SK-N-MC (cell line): ENCODE results near the gene STK32B.
"Not testable (repeated sequence)": the region's sequence is repeated elsewhere in the genome, so short reads cannot be mapped to it uniquely, and the experiment has no call there.

ENCODE experiments used
- DNase-seq: peaks from one replicate; pipeline ENCODE4 v3.0.0-alpha.2; 2011; ENCODE audit warnings: low read depth, low spot score
- H3K27ac ChIP-seq: fragments of 200-600 bp; sonication (generic); 2 replicates; pipeline ENCODE4 v1.5.1; 2016; ENCODE audit warnings: mixed run types
- H3K36me3 ChIP-seq: fragments of 200-600 bp; sonication (generic); 2 replicates; pipeline ENCODE4 v1.6.1; 2017; ENCODE audit warnings: antibody characterized with exemption, low read length, mixed read lengths; ENCODE audit not compliant: insufficient read depth
- H3K4me3 ChIP-seq: fragments of 200-600 bp; sonication (generic); 2 replicates; pipeline ENCODE4 v1.5.1; 2016
- H3K9ac ChIP-seq: fragments of 200-600 bp; sonication (generic); 2 replicates; pipeline ENCODE4 v1.8.0; 2017; ENCODE audit warnings: mixed run types, mixed read lengths; ENCODE audit not compliant: insufficient read length
- H3K9me3 ChIP-seq: fragments of 200-600 bp; sonication (generic); 2 replicates; pipeline ENCODE4 v1.6.1; 2017; ENCODE audit warnings: low read depth, mild to moderate bottlenecking, antibody characterized with exemption, low read length, moderate library complexity, mixed read lengths
- EZH2 ChIP-seq: fragments of 200-600 bp; sonication (generic); IDR thresholded peaks from one replicate; pipeline ENCODE4 v1.6.1; 2017; ENCODE audit warnings: antibody characterized with exemption
- FOXP2 ChIP-seq: optimal IDR thresholded peaks from 2 replicates; pipeline ENCODE3; 2011; ENCODE audit warnings: mild to moderate bottlenecking, moderate library complexity; ENCODE audit not compliant: insufficient read depth; ENCODE audit errors: extremely low read length, control extremely low read depth
- POLR2AphosphoS5 ChIP-seq: IDR thresholded peaks from 2 replicates; pipeline ENCODE4 v1.6.1; 2012; ENCODE audit warnings: mild to moderate bottlenecking, low read depth, low read length, borderline replicate concordance

STK32B gene

GRCh38 chr4:5232549-5232948 lies 181.3 kb downstream of the STK32B start:
- DNase-seq, result no peak
- Histone ChIP-seq H3K27ac (no peak overlapping the region), H3K4me3 (no peak overlapping the region), H3K9me3 (no peaks in the 10 kb centered on the region), H3K36me3 (no peaks in the 10 kb centered on the region), H3K9ac (no peak overlapping the region)
- TF ChIP-seq POLR2AphosphoS5, result no peak
- TF ChIP-seq FOXP2, result no peak

GRCh38 chr4:5237086-5237660 lies 185.9 kb downstream of the STK32B start:
- no peak overlapping the region for H3K4me3 ChIP-seq
- no peak overlapping the region for H3K9ac ChIP-seq
- no peak overlapping the region for H3K27ac ChIP-seq
- TF ChIP-seq FOXP2 (no peak), EZH2 (no peak), POLR2AphosphoS5 (no peak)
- no peaks in the 10 kb centered on the region for H3K9me3 ChIP-seq
- no peaks in the 10 kb centered on the region for H3K36me3 ChIP-seq
- DNase-seq, result no peak

GRCh38 chr4:5238173-5238572 lies 186.9 kb downstream of the STK32B start:
- no peak for DNase-seq
- Histone ChIP-seq H3K36me3 (no peaks in the 10 kb centered on the region), H3K9me3 (no peaks in the 10 kb centered on the region), H3K27ac (no peak overlapping the region), H3K4me3 (no peak overlapping the region), H3K9ac (no peak overlapping the region)
- no peak for TF ChIP-seq EZH2
- TF ChIP-seq POLR2AphosphoS5, result no peak

- H3K27ac ChIP-seq, H3K4me3 ChIP-seq, H3K9ac ChIP-seq, H3K9me3 ChIP-seq, DNase-seq, H3K36me3 ChIP-seq: not testable (repeated sequence)
These were observed 195.8 kb downstream of the STK32B start for GRCh38 chr4:5247061-5247460.

- DNase-seq, result no peak
- no peak overlapping the region for H3K9ac ChIP-seq
- H3K9me3 ChIP-seq, result no peaks in the 10 kb centered on the region
- no peak overlapping the region for H3K4me3 ChIP-seq
- no peaks in the 10 kb centered on the region for H3K36me3 ChIP-seq
- H3K27ac ChIP-seq, result peak overlapping the region; percentile 74
- no peak for TF ChIP-seq FOXP2
- TF ChIP-seq POLR2AphosphoS5, result no peak
- no peak for TF ChIP-seq EZH2
These were observed 196.5 kb downstream of the STK32B start for GRCh38 chr4:5247735-5248134.

- no peak for DNase-seq
- Histone ChIP-seq H3K36me3 (no peaks in the 10 kb centered on the region), H3K9me3 (no peaks in the 10 kb centered on the region), H3K4me3 (no peak overlapping the region), H3K27ac (peak overlapping the region; percentile 95), H3K9ac (no peak overlapping the region)
- TF ChIP-seq POLR2AphosphoS5, result no peak
- no peak for TF ChIP-seq EZH2
- no peak for TF ChIP-seq FOXP2
These were observed 198.4 kb downstream of the STK32B start for GRCh38 chr4:5249727-5250126.

GRCh38 chr4:5250536-5250935 lies 199.3 kb downstream of the STK32B start:
- H3K4me3 ChIP-seq, H3K36me3 ChIP-seq, H3K9me3 ChIP-seq, H3K9ac ChIP-seq, DNase-seq: not testable (repeated sequence)
- H3K27ac ChIP-seq, result peak overlapping the region; percentile 95

GRCh38 chr4:5256421-5256820 lies 205.1 kb downstream of the STK32B start:
- no peak overlapping the region for H3K27ac ChIP-seq
- no peaks in the 10 kb centered on the region for H3K36me3 ChIP-seq
- no peak overlapping the region for H3K4me3 ChIP-seq
- TF ChIP-seq EZH2, result no peak
- TF ChIP-seq POLR2AphosphoS5, result no peak
- no peak for TF ChIP-seq FOXP2
- DNase-seq, result no peak
- no peak overlapping the region for H3K9ac ChIP-seq
- H3K9me3 ChIP-seq, result no peaks in the 10 kb centered on the region

- Histone ChIP-seq H3K4me3 (no peak overlapping the region), H3K9ac (no peak overlapping the region), H3K36me3 (no peaks in the 10 kb centered on the region), H3K27ac (no peak overlapping the region), H3K9me3 (no peaks in the 10 kb centered on the region)
- TF ChIP-seq POLR2AphosphoS5, result no peak
- TF ChIP-seq FOXP2, result no peak
- no peak for TF ChIP-seq EZH2
- no peak for DNase-seq
These were observed 205.8 kb downstream of the STK32B start for GRCh38 chr4:5257086-5257485.

GRCh38 chr4:5259471-5259870 lies 208.2 kb downstream of the STK32B start:
- H3K4me3 ChIP-seq, result no peak overlapping the region
- H3K9me3 ChIP-seq, result no peaks in the 10 kb centered on the region
- no peak overlapping the region for H3K9ac ChIP-seq
- no peak for TF ChIP-seq FOXP2
- TF ChIP-seq EZH2, result no peak
- TF ChIP-seq POLR2AphosphoS5, result no peak
- H3K36me3 ChIP-seq, result no peaks in the 10 kb centered on the region
- no peak overlapping the region for H3K27ac ChIP-seq
- DNase-seq, result no peak
